Activated CD8-positive, alpha-beta T cell treated with anti-CD3 and anti-CD28 coated beads, Interleukin-2, amount 10 ng/mL, durations not matched to agents 7 days and 5 days (primary cell): Measurements from ENCODE around the gene NF1. TPM values are rescaled to one million over a fixed set of nuclear protein-coding genes. Genes with fewer than 3 reads are reported as not detected.

Source experiments
- ATAC-seq: fragments of 150-1000 bp; cut with Tn5 transposase; one replicate; pipeline ENCODE4 v1.10.0; 2021; ENCODE audit warnings: moderate library complexity
- CTCF ChIA-PET: fragments of 350-600 bp; sonication (Branson Sonifier 250); formaldehyde crosslinking; loops from one replicate; lab custom pipeline; 2021; ENCODE audit warnings: antibody characterized with exemption; lab: Charles Lee
- POLR2A ChIA-PET: fragments of 350-600 bp; sonication (Branson Sonifier 250); formaldehyde crosslinking; loops from one replicate; lab custom pipeline; 2021; ENCODE audit warnings: antibody characterized with exemption; lab: Charles Lee
- DNase-seq: peaks from one replicate; pipeline ENCODE4 v3.0.0-alpha.2; 2020
- H3K27ac Mint-ChIP-seq: one replicate; pipeline ENCODE4 v1.8.0; 2021; ENCODE audit warnings: mild to moderate bottlenecking, mixed read lengths
- H3K27me3 Mint-ChIP-seq: one replicate; pipeline ENCODE4 v1.8.0; 2021; ENCODE audit warnings: low read depth, mixed read lengths
- H3K36me3 Mint-ChIP-seq: one replicate; pipeline ENCODE4 v1.8.0; 2021; ENCODE audit warnings: low read depth, mixed read lengths
- H3K4me1 Mint-ChIP-seq: one replicate; pipeline ENCODE4 v1.8.0; 2021; ENCODE audit warnings: low read depth, mixed read lengths
- H3K4me3 Mint-ChIP-seq: one replicate; pipeline ENCODE4 v1.8.0; 2021; ENCODE audit warnings: mild to moderate bottlenecking, mixed read lengths
- H3K9me3 Mint-ChIP-seq: one replicate; pipeline ENCODE4 v1.8.0; 2022; ENCODE audit warnings: mixed read lengths; ENCODE audit not compliant: insufficient read depth
- total RNA-seq, 2 experiments: library from RNA; stranded (reverse); gene quantifications; one replicate each; pipeline ENCODE4 v1.2.3, GENCODE V29; 2021

NF1 gene
- total RNA-seq, 2 experiments from 2014 or later = 16.7 to 17.4 TPM

- H3K4me1 Mint-ChIP-seq = peaks cover 48% of the 10 kb centered on the region
- peak overlapping the region; percentile 90 for H3K27ac Mint-ChIP-seq
- DNase-seq (no peak), ATAC-seq (no peak)
- peaks cover 7% of the 10 kb centered on the region for H3K9me3 Mint-ChIP-seq
- CTCF ChIA-PET = interaction anchor here (0.6 to 3.2 kb wide), 3 partner anchors 8 to 924 kb away, joined by 3 to 24 read pairs (median 3); no protein-coding TSS in a partner anchor
- no peaks in the 10 kb centered on the region for H3K27me3 Mint-ChIP-seq
- H3K4me3 Mint-ChIP-seq = peak overlapping the region; percentile 74
- POLR2A ChIA-PET = interaction anchor here (0.6 to 6.2 kb wide), 7 partner anchors 7 to 169 kb away, joined by 3 to 185 read pairs (median 3); partner anchors contain the start of gene EVI2B
- H3K36me3 Mint-ChIP-seq = peaks cover 41% of the 10 kb centered on the region
Observed at GRCh38 chr17:31318851-31319661, 224.3 kb downstream of the NF1 start.

- peaks cover 35% of the 10 kb centered on the region for H3K36me3 Mint-ChIP-seq
- H3K4me1 Mint-ChIP-seq = peaks cover 39% of the 10 kb centered on the region
- DNase-seq = no peak
- peak overlapping the region; percentile 93 for H3K27ac Mint-ChIP-seq
- no peaks in the 10 kb centered on the region for H3K27me3 Mint-ChIP-seq
- no peaks in the 10 kb centered on the region for H3K9me3 Mint-ChIP-seq
- peak overlapping the region; percentile 74 for H3K4me3 Mint-ChIP-seq
- ATAC-seq = no peak
- ChIA-PET CTCF (interaction anchor here (3.2 kb wide), 1 partner anchor 9 kb away, joined by 24 read pairs; no protein-coding TSS in a partner anchor), POLR2A (interaction anchor here (0.8 to 6.2 kb wide), 3 partner anchors 9 to 510 kb away, joined by 3 to 185 read pairs (median 4); partner anchors contain the start of gene EVI2B)
Observed at GRCh38 chr17:31320241-31320640, 225.5 kb downstream of the NF1 start.

GRCh38 chr17:31320791-31321190, 226.0 kb downstream of the NF1 start:
- peak overlapping the region; percentile 93 for H3K27ac Mint-ChIP-seq
- ChIA-PET CTCF (interaction anchor here (3.2 kb wide), 1 partner anchor 10 kb away, joined by 24 read pairs; no protein-coding TSS in a partner anchor), POLR2A (interaction anchor here (1.0 to 6.2 kb wide), 5 partner anchors 9 to 188 kb away, joined by 3 to 185 read pairs (median 5); partner anchors contain the start of gene EVI2B)
- H3K27me3 Mint-ChIP-seq = no peaks in the 10 kb centered on the region
- H3K36me3 Mint-ChIP-seq = peaks cover 33% of the 10 kb centered on the region
- DNase-seq = no peak
- no peaks in the 10 kb centered on the region for H3K9me3 Mint-ChIP-seq
- ATAC-seq = no peak
- peak overlapping the region; percentile 74 for H3K4me3 Mint-ChIP-seq
- H3K4me1 Mint-ChIP-seq = peaks cover 35% of the 10 kb centered on the region

- peak within 1 kb of the TSS; percentile 74 for H3K4me3 Mint-ChIP-seq
- peaks cover 28% of the 10 kb centered on the region for H3K36me3 Mint-ChIP-seq
- H3K27me3 Mint-ChIP-seq = no peaks in the 10 kb centered on the region
- POLR2A ChIA-PET = interaction anchor here (0.6 to 6.2 kb wide), 9 partner anchors 10 to 351 kb away, joined by 3 to 185 read pairs (median 3); partner anchors contain the start of gene EVI2B
- DNase-seq (peak; percentile 91), ATAC-seq (peak; percentile 94)
- H3K9me3 Mint-ChIP-seq = no peaks in the 10 kb centered on the region
- CTCF ChIA-PET = interaction anchor here (1.4 to 3.2 kb wide), 2 partner anchors 10 to 51 kb away, joined by 7 to 24 read pairs; no protein-coding TSS in a partner anchor
- H3K27ac Mint-ChIP-seq = peak within 1 kb of the TSS; percentile 93
- H3K4me1 Mint-ChIP-seq = peaks cover 28% of the 10 kb centered on the region
Observed at GRCh38 chr17:31321481-31321880, 226.7 kb downstream of the NF1 start, which contains the start of gene EVI2A. TSS of gene EVI2A (minus strand) at chr17:31321622. CDS start at chr17:31319013, 2,609 bp downstream.

- Mint-ChIP-seq H3K36me3 (peaks cover 28% of the 10 kb centered on the region), H3K4me3 (peak overlapping the region; percentile 74), H3K27me3 (no peaks in the 10 kb centered on the region), H3K9me3 (no peaks in the 10 kb centered on the region), H3K27ac (peak overlapping the region; percentile 93), H3K4me1 (peaks cover 23% of the 10 kb centered on the region)
- CTCF ChIA-PET = interaction anchor here (1.4 to 3.2 kb wide), 2 partner anchors 11 to 51 kb away, joined by 7 to 24 read pairs; no protein-coding TSS in a partner anchor
- peak; percentile 27 for ATAC-seq
- POLR2A ChIA-PET = interaction anchor here (0.7 to 6.2 kb wide), 6 partner anchors 10 to 352 kb away, joined by 3 to 185 read pairs (median 4); partner anchors contain the start of gene EVI2B
- peak; percentile 55 for DNase-seq
Observed at GRCh38 chr17:31321966-31322365, 227.2 kb downstream of the NF1 start.

- no peak for DNase-seq
- H3K4me1 Mint-ChIP-seq = peaks cover 28% of the 10 kb centered on the region
- ChIA-PET POLR2A (interaction anchor here (0.6 to 6.2 kb wide), 3 partner anchors 12 to 21 kb away, joined by 3 to 185 read pairs (median 4); partner anchors contain the start of gene EVI2B), CTCF (interaction anchor here (0.6 kb wide), 1 partner anchor 20 kb away, joined by 3 read pairs; no protein-coding TSS in a partner anchor)
- no peaks in the 10 kb centered on the region for H3K9me3 Mint-ChIP-seq
- no peak overlapping the region for H3K4me3 Mint-ChIP-seq
- ATAC-seq = no peak
- H3K27ac Mint-ChIP-seq = peak overlapping the region; percentile 60
- no peaks in the 10 kb centered on the region for H3K27me3 Mint-ChIP-seq
- H3K36me3 Mint-ChIP-seq = peaks cover 27% of the 10 kb centered on the region
Observed at GRCh38 chr17:31323551-31323950, 228.8 kb downstream of the NF1 start.

- H3K27ac Mint-ChIP-seq = no peak overlapping the region
- DNase-seq (no peak), ATAC-seq (no peak)
- CTCF ChIA-PET = no interaction called here
- H3K27me3 Mint-ChIP-seq = no peaks in the 10 kb centered on the region
- no peak overlapping the region for H3K4me3 Mint-ChIP-seq
- POLR2A ChIA-PET = interaction anchor here (1.4 kb wide), 1 partner anchor 17 kb away, joined by 6 read pairs; no protein-coding TSS in a partner anchor
- H3K9me3 Mint-ChIP-seq = no peaks in the 10 kb centered on the region
- peaks cover 12% of the 10 kb centered on the region for H3K36me3 Mint-ChIP-seq
- peaks cover 20% of the 10 kb centered on the region for H3K4me1 Mint-ChIP-seq
Observed at GRCh38 chr17:31327534-31328159, 232.9 kb downstream of the NF1 start.

GRCh38 chr17:31328160-31328535, 233.4 kb downstream of the NF1 start:
- CTCF ChIA-PET = no interaction called here
- ATAC-seq (no peak), DNase-seq (no peak)
- peaks cover 18% of the 10 kb centered on the region for H3K4me1 Mint-ChIP-seq
- H3K27me3 Mint-ChIP-seq = no peaks in the 10 kb centered on the region
- no peak overlapping the region for H3K27ac Mint-ChIP-seq
- POLR2A ChIA-PET = interaction anchor here (1.4 kb wide), 1 partner anchor 17 kb away, joined by 6 read pairs; no protein-coding TSS in a partner anchor
- H3K4me3 Mint-ChIP-seq = no peak overlapping the region
- no peaks in the 10 kb centered on the region for H3K9me3 Mint-ChIP-seq
- peaks cover 12% of the 10 kb centered on the region for H3K36me3 Mint-ChIP-seq

GRCh38 chr17:31329221-31329620, 234.4 kb downstream of the NF1 start:
- POLR2A ChIA-PET = interaction anchor here (1.4 kb wide), 1 partner anchor 18 kb away, joined by 6 read pairs; no protein-coding TSS in a partner anchor
- no peaks in the 10 kb centered on the region for H3K27me3 Mint-ChIP-seq
- H3K36me3 Mint-ChIP-seq = peaks cover 12% of the 10 kb centered on the region

GRCh38 chr17:31339906-31340661, 245.3 kb downstream of the NF1 start:
- no peak overlapping the region for H3K4me3 Mint-ChIP-seq
- no peak for ATAC-seq
- ChIA-PET POLR2A (no interaction called here), CTCF (interaction anchor here (0.9 to 1.6 kb wide), 4 partner anchors 49 to 124 kb away, joined by 3 to 7 read pairs (median 3); no protein-coding TSS in a partner anchor)
- DNase-seq = no peak
- H3K27ac Mint-ChIP-seq = no peak overlapping the region
- no peaks in the 10 kb centered on the region for H3K4me1 Mint-ChIP-seq
- H3K36me3 Mint-ChIP-seq = peaks cover 7% of the 10 kb centered on the region
- H3K27me3 Mint-ChIP-seq = no peaks in the 10 kb centered on the region
- no peaks in the 10 kb centered on the region for H3K9me3 Mint-ChIP-seq

More at GRCh38 chr17:31329221-31329620, 234.4 kb downstream of the NF1 start:
- DNase-seq = no peak
- Mint-ChIP-seq H3K27ac (no peak overlapping the region), H3K9me3 (no peaks in the 10 kb centered on the region), H3K4me1 (peaks cover 13% of the 10 kb centered on the region), H3K4me3 (no peak overlapping the region)
- ATAC-seq = no peak
- CTCF ChIA-PET = interaction anchor here (1.5 kb wide), 1 partner anchor 43 kb away, joined by 5 read pairs; no protein-coding TSS in a partner anchor
